ENCODE measurements around the gene SLC10A2. TPM values are rescaled to one million over a fixed set of nuclear protein-coding genes. Genes with fewer than 3 reads are reported as not detected.
A peak's percentile ranks its signal among the peaks of the same experiment; 100 is the strongest.
"Not testable (repeated sequence)": the region's sequence is repeated elsewhere in the genome, so short reads cannot be mapped to it uniquely, and the experiment has no call there.

SLC10A2 gene
- not detected for total RNA-seq

- Histone ChIP-seq H3K4me3 (peak within 1 kb of the TSS in 1 of 4 donors; percentile 4), H3K9me3 (no peaks in the 10 kb centered on the region), H3K27ac (no peak within 1 kb of the TSS), H3K4me1 (no peaks in the 10 kb centered on the region), H3K36me3 (no peaks in the 10 kb centered on the region), H3K27me3 (no peaks in the 10 kb centered on the region)
- no peak for DNase-seq (ENCODE audit: low spot score in 2 of 2)
- TF ChIP-seq CTCF (IDR thresholded peaks at IDR 0.05) (no peak), POLR2A (IDR thresholded peaks at IDR 0.05) (no peak), EP300 (IDR thresholded peaks at IDR 0.05) (no peak)
- 66 to 73% methylated on average over 9 of the region's 9 CpGs for WGBS, 2 donors
Observed at GRCh38 chr13:103066079-103066780, at the start of gene SLC10A2. SLC10A2 (minus strand) TSS chr13:103066417; CDS start chr13:103066249, 168 bp downstream.

- Histone ChIP-seq H3K4me3 (no peak overlapping the region), H3K27me3 (no peaks in the 10 kb centered on the region), H3K27ac (no peak overlapping the region), H3K4me1 (no peaks in the 10 kb centered on the region), H3K9me3 (peaks cover 0 to 8% (median 0%) of the 10 kb centered on the region in 4 donors), H3K36me3 (no peaks in the 10 kb centered on the region)
- DNase-seq (ENCODE audit: low spot score in 2 of 2): no peak
- WGBS, 2 donors: 63 to 67% methylated on average over 3 of the region's 3 CpGs
- no peak for TF ChIP-seq POLR2A (IDR thresholded peaks at IDR 0.05)
- TF ChIP-seq CTCF (IDR thresholded peaks at IDR 0.05): no peak
- TF ChIP-seq EP300 (IDR thresholded peaks at IDR 0.05): no peak
Observed at GRCh38 chr13:103107580-103107979, 41.4 kb upstream of the SLC10A2 start.

GRCh38 chr13:103104340-103104739, 38.1 kb upstream of the SLC10A2 start:
- WGBS, 2 donors: 73 to 79% methylated on average over 5 of the region's 5 CpGs
- Histone ChIP-seq H3K9me3 (peaks cover 0 to 8% (median 0%) of the 10 kb centered on the region in 4 donors), H3K36me3 (no peaks in the 10 kb centered on the region), H3K4me3 (no peak overlapping the region), H3K27me3 (no peaks in the 10 kb centered on the region), H3K27ac (no peak overlapping the region), H3K4me1 (no peaks in the 10 kb centered on the region)
- TF ChIP-seq CTCF (IDR thresholded peaks at IDR 0.05) (no peak), EP300 (IDR thresholded peaks at IDR 0.05) (no peak), POLR2A (IDR thresholded peaks at IDR 0.05) (no peak)
- DNase-seq (ENCODE audit: low spot score in 2 of 2): no peak

- not testable (repeated sequence) for DNase-seq (ENCODE audit: low spot score in 2 of 2); H3K4me3 ChIP-seq; H3K9me3 ChIP-seq; H3K36me3 ChIP-seq; H3K27me3 ChIP-seq; H3K4me1 ChIP-seq; H3K27ac ChIP-seq
- WGBS, 2 donors: 81 to 96% methylated on average over 6 of the region's 6 CpGs
Observed at GRCh38 chr13:103103456-103103855, 37.2 kb upstream of the SLC10A2 start.

- Histone ChIP-seq H3K27me3 (no peaks in the 10 kb centered on the region), H3K36me3 (no peaks in the 10 kb centered on the region), H3K4me1 (no peaks in the 10 kb centered on the region), H3K9me3 (peaks cover 0 to 8% (median 0%) of the 10 kb centered on the region in 4 donors), H3K4me3 (no peak overlapping the region), H3K27ac (no peak overlapping the region)
- TF ChIP-seq CTCF (IDR thresholded peaks at IDR 0.05) (no peak), POLR2A (IDR thresholded peaks at IDR 0.05) (no peak), EP300 (IDR thresholded peaks at IDR 0.05) (no peak)
- no peak for DNase-seq (ENCODE audit: low spot score in 2 of 2)
- 65 to 72% methylated on average over 1 of the region's 1 CpG for WGBS, 2 donors
Observed at GRCh38 chr13:103102482-103102881, 36.3 kb upstream of the SLC10A2 start.

All from tibial nerve (tissue), 4 donors.